Endothelial cell of umbilical vein (primary cell): ENCODE measurements around the gene SENP7.

Experiments
- EZH2 ChIP-seq: IDR thresholded peaks from 2 replicates; pipeline ENCODE4 v1.6.1; 2012; ENCODE audit warnings: borderline replicate concordance, low read depth, mild to moderate bottlenecking, moderate library complexity, low read length, inconsistent platforms; ENCODE audit not compliant: severe bottlenecking
- FOS ChIP-seq: IDR thresholded peaks from 2 replicates; pipeline ENCODE4 v1.6.1; 2011; ENCODE audit warnings: mild to moderate bottlenecking, low read length, moderate library complexity, borderline replicate concordance; ENCODE audit not compliant: insufficient read depth
- GATA2 ChIP-seq: IDR thresholded peaks from 2 replicates; pipeline ENCODE4 v1.7.0; 2011; ENCODE audit warnings: low read depth, mild to moderate bottlenecking, moderate library complexity, mixed read lengths, low read length; ENCODE audit not compliant: insufficient read length, insufficient read depth
- POLR2A ChIP-seq: IDR thresholded peaks from 2 replicates; pipeline ENCODE4 v1.6.1; 2012; ENCODE audit warnings: low read depth, mild to moderate bottlenecking, control low read depth, low read length
- POLR2AphosphoS5 ChIP-seq: IDR thresholded peaks from 2 replicates; pipeline ENCODE4 v1.6.1; 2012; ENCODE audit warnings: low read depth, mild to moderate bottlenecking, control low read depth, low read length, moderate library complexity; ENCODE audit not compliant: insufficient read depth
- TF ChIP-seq, protein P1 (sequence below), 2 donors: IDR thresholded peaks; 1 replicate in 1 of 2; 2 replicates in 1 of 2; pipeline ENCODE4 v1.5.1; 2011; ENCODE audit warnings: low read length in 2 of 2, mild to moderate bottlenecking in 2 of 2, moderate library complexity in 2 of 2, control low read depth in 1 of 2, inconsistent platforms in 1 of 2, low read depth in 1 of 2; ENCODE audit not compliant: insufficient read depth in 1 of 2; ENCODE audit errors: extremely low read depth in 1 of 2
- TF ChIP-seq, protein P2 (sequence below): IDR thresholded peaks from 2 replicates; pipeline ENCODE4 v1.6.1; 2011; ENCODE audit not compliant: insufficient read depth, insufficient read length

DNA sequence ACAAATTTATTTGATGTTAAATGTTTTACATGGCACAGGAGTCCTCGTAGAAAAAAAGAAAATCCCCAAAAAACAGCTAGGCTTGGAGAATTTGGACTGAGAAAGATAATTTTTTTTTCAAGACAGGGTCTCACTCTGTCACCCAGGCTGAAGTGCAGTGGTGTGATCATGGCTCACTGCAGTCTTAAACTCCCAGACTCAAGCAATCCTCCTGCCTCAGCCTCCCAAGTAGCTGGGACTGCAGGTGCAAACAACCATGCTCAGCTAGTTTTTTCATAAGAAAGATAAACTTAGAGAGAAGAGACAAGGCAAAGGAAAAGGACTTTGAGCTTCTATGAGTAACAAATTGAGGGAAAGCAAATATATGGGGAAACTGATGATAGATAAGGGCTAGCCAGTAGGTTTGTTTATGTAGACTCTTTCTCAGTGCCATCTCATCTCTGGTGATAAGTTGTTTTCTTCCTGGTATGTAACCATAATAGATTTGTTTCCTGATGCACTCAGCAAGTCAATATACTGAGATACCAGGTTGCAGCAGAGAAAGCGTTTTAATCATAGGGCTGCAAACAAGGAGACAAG is 35.6 kb upstream of the SENP7 start:
- TF ChIP-seq, protein P1, sequence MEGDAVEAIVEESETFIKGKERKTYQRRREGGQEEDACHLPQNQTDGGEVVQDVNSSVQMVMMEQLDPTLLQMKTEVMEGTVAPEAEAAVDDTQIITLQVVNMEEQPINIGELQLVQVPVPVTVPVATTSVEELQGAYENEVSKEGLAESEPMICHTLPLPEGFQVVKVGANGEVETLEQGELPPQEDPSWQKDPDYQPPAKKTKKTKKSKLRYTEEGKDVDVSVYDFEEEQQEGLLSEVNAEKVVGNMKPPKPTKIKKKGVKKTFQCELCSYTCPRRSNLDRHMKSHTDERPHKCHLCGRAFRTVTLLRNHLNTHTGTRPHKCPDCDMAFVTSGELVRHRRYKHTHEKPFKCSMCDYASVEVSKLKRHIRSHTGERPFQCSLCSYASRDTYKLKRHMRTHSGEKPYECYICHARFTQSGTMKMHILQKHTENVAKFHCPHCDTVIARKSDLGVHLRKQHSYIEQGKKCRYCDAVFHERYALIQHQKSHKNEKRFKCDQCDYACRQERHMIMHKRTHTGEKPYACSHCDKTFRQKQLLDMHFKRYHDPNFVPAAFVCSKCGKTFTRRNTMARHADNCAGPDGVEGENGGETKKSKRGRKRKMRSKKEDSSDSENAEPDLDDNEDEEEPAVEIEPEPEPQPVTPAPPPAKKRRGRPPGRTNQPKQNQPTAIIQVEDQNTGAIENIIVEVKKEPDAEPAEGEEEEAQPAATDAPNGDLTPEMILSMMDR (IDR thresholded peaks at IDR 0.05; ENCODE audit: extremely low read depth in 1 of 2, insufficient read depth in 1 of 2, low read depth in 1 of 2, low read length in 2 of 2): no peak
- TF ChIP-seq, protein P2, sequence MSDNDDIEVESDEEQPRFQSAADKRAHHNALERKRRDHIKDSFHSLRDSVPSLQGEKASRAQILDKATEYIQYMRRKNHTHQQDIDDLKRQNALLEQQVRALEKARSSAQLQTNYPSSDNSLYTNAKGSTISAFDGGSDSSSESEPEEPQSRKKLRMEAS: no peak
- no peak for TF ChIP-seq FOS
- no peak for TF ChIP-seq GATA2
- TF ChIP-seq POLR2A: no peak
- TF ChIP-seq POLR2AphosphoS5: no peak
- TF ChIP-seq EZH2: no peak
